ENCODE measurements around the gene ONECUT3.

Gene ONECUT3

GRCh38 chr19:1817553-1818179, 64.4 kb downstream of the ONECUT3 start:
- no peak for DNase-seq

- no peak for DNase-seq
Observed at GRCh38 chr19:1818549-1819195, 65.4 kb downstream of the ONECUT3 start.

- no peak for DNase-seq
Observed at GRCh38 chr19:1819341-1820255, 66.3 kb downstream of the ONECUT3 start.

- DNase-seq, result no peak
Observed at GRCh38 chr19:1822210-1822609, 68.9 kb downstream of the ONECUT3 start.

- DNase-seq, result no peak
Observed at GRCh38 chr19:1823020-1823419, 69.7 kb downstream of the ONECUT3 start.

- no peak for DNase-seq
Observed at GRCh38 chr19:1823539-1824251, 70.4 kb downstream of the ONECUT3 start.

- DNase-seq, result no peak
Observed at GRCh38 chr19:1824252-1824622, 70.9 kb downstream of the ONECUT3 start.

GRCh38 chr19:1825909-1826556, 72.7 kb downstream of the ONECUT3 start:
- peak; percentile 65 for DNase-seq

- DNase-seq, result no peak
Observed at GRCh38 chr19:1826557-1827521, 73.5 kb downstream of the ONECUT3 start.

GRCh38 chr19:1827566-1828278, 74.4 kb downstream of the ONECUT3 start:
- no peak for DNase-seq

GRCh38 chr19:1828279-1829238, 75.3 kb downstream of the ONECUT3 start:
- no peak for DNase-seq

- DNase-seq, result no peak
Observed at GRCh38 chr19:1829958-1830357, 76.7 kb downstream of the ONECUT3 start.

GRCh38 chr19:1830568-1830967, 77.3 kb downstream of the ONECUT3 start:
- no peak for DNase-seq
